HAP-1 (cell line): ENCODE measurements around the gene AIMP2.

Source experiments
- DNase-seq, 2 experiments: peaks; one replicate each; pipeline ENCODE4 v3.0.0-alpha.2; 2016 to 2020; ENCODE audit warnings: low spot score in 2 of 2
- H3K27me3 ChIP-seq: fragments of 250-450 bp; sonication (Bioruptor Pico); 2 replicates; pipeline ENCODE4 v1.5.1; 2020; ENCODE audit warnings: low read depth, mild to moderate bottlenecking, moderate library complexity
- H3K36me3 ChIP-seq: fragments of 250-450 bp; sonication (Bioruptor Pico); replicated peaks from 2 replicates; pipeline ENCODE4 v1.5.1; 2020; ENCODE audit warnings: mild to moderate bottlenecking
- H3K4me1 ChIP-seq: fragments of 250-450 bp; sonication (Bioruptor Pico); 2 replicates; pipeline ENCODE4 v1.5.1; 2020; ENCODE audit warnings: mild to moderate bottlenecking
- H3K4me3 ChIP-seq: fragments of 250-450 bp; sonication (Bioruptor Pico); 2 replicates; pipeline ENCODE4 v1.5.1; 2020; ENCODE audit warnings: mild to moderate bottlenecking, moderate library complexity
- H3K9me3 ChIP-seq: fragments of 250-450 bp; sonication (Bioruptor Pico); 2 replicates; pipeline ENCODE4 v1.5.1; 2020; ENCODE audit warnings: mild to moderate bottlenecking, moderate library complexity
- in situ Hi-C: fragments of 300-500 bp; cut with MboI; formaldehyde crosslinking; loops from 3 replicates; pipeline ENCODE4 v1.14.3; 2020; ENCODE audit warnings: low sequenced_read_pairs, inconsistent platforms, mixed read lengths

Gene AIMP2

DNA sequence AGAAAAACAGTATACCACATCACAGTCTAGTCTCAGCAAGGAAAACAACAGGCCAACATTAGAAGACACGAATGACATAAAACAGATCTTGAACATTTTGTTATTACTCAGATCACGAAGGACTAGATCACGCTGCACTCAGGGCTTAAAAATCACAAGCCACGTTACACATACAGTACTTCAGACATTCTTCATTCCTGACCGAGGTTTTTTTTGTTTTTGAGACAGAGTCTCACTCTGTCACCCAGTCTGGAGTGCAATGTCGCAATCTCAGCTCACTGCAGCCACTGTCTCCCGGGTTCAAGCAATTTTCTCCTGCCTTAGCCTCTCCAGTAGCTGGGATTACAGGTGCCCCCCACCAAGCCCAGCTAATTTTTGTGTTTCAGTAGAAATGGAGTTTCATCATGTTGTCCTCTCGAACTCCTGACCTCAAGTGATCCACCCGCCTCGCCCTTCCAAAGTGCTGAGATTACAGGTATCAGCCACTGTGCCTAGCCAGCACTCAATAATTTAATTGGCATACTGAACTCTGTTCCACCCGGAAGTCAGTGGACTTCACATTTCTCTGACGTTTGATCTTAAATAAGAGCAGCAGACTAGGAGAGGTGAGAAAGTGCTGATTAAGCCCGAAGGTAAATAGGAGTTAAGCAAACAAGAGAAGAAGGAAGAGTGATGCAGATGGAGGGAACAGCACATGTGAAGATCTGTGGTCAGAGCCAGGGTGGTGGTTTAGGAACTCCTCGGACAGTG, 3.5 kb downstream of the AIMP2 start:
- no peak for DNase-seq
- Histone ChIP-seq H3K4me3 (no peak overlapping the region), H3K27me3 (no peaks in the 10 kb centered on the region), H3K4me1 (peaks cover 20% of the 10 kb centered on the region), H3K9me3 (no peaks in the 10 kb centered on the region), H3K36me3 (peaks cover 49% of the 10 kb centered on the region)
- in situ Hi-C loops = no loop called here

- no peaks in the 10 kb centered on the region for H3K9me3 ChIP-seq
- DNase-seq = no peak
- H3K4me3 ChIP-seq = no peak overlapping the region
- in situ Hi-C loops = no loop called here
- H3K36me3 ChIP-seq = peaks cover 78% of the 10 kb centered on the region
- H3K27me3 ChIP-seq = no peaks in the 10 kb centered on the region
- H3K4me1 ChIP-seq = peaks cover 13% of the 10 kb centered on the region
These were observed 7.0 kb downstream of the AIMP2 start for GRCh38 chr7:6015917-6016652.

- Histone ChIP-seq H3K27me3 (no peaks in the 10 kb centered on the region), H3K4me1 (peaks cover 8% of the 10 kb centered on the region), H3K36me3 (peaks cover 77% of the 10 kb centered on the region), H3K9me3 (no peaks in the 10 kb centered on the region), H3K4me3 (no peak overlapping the region)
- in situ Hi-C loops = no loop called here
- DNase-seq = no peak
These were observed 7.5 kb downstream of the AIMP2 start for GRCh38 chr7:6016653-6016966.

DNA sequence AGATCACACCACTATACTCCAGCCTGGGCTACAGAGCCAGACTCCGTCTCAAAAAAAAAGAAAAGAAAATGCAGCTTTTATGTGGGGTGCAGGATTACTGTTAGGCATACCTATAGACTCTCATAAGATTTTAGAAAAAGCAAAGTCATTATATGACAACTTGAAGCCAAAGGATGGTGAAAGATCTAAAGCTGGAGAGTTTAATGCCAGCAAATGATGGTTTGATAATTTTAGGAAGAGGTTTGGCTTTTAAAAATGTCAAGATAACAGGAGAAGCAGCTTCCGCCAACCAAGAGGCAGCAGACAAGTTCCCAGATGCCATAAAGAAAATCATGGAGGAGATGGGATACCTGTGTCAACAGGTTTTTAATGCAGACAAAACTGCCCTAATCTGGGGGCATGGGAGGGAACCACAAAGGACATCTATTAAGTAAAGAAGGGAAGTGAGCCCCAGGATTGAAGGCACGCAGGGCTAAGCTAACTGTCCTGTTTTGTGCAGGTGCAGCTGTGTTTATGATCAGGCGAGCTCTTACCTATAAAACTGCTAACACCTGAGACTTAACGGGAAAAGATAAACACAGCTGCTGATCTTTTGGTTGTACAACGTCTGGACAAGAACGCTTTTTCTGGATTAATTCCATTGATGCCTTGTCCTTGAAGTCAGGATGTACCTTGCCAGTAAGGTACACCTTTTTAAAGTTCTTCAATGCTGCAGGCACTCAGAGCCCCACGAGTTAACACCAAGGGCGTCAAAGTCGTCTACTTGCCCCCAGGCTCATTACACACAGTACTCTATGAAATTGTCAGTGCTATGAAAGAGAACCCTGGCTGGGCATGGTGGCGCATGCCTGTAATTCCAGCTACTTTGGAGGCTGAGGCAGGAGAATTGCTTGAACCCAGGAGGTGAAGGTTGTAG, 11.6 kb downstream of the AIMP2 start:
- Histone ChIP-seq H3K9me3 (no peaks in the 10 kb centered on the region), H3K27me3 (no peaks in the 10 kb centered on the region), H3K4me3 (no peak overlapping the region), H3K4me1 (peaks cover 1% of the 10 kb centered on the region; the same call in 1 of the 2 replicates), H3K36me3 (peaks cover 97% of the 10 kb centered on the region)
- in situ Hi-C loops = no loop called here
- no peak for DNase-seq

- Histone ChIP-seq H3K36me3 (peaks cover 95% of the 10 kb centered on the region), H3K4me1 (no peaks in the 10 kb centered on the region), H3K27me3 (no peaks in the 10 kb centered on the region), H3K4me3 (no peak overlapping the region), H3K9me3 (no peaks in the 10 kb centered on the region)
- DNase-seq = no peak
- in situ Hi-C loops = no loop called here
These were observed 13.6 kb downstream of the AIMP2 start for GRCh38 chr7:6022707-6023106.

DNA sequence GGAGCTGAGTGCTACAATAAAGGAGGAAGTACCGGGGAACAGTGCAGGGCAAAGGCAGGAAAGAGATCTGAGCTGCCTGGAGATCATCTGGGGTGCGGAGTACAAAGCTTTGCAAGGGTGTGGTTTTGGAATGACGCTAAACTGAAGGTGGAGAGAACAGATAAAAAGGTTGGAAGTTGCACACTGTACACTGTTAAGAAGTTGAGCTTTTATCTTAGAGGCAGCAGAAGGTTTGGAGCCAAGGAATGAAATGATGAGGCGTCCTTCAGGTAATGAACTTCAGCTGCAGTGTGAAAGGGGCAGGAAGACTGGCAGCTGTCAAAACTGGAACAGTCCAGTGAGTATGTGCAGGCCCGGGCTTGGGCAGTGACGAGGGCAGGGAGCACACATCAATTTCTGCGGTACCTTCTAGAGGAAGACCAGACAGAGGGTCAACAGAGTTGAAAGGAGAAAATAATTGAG, 14.9 kb downstream of the AIMP2 start:
- Histone ChIP-seq H3K4me3 (no peak overlapping the region), H3K4me1 (no peaks in the 10 kb centered on the region), H3K36me3 (peaks cover 92% of the 10 kb centered on the region), H3K9me3 (no peaks in the 10 kb centered on the region), H3K27me3 (no peaks in the 10 kb centered on the region)
- no peak for DNase-seq
- in situ Hi-C loops = no loop called here

DNA sequence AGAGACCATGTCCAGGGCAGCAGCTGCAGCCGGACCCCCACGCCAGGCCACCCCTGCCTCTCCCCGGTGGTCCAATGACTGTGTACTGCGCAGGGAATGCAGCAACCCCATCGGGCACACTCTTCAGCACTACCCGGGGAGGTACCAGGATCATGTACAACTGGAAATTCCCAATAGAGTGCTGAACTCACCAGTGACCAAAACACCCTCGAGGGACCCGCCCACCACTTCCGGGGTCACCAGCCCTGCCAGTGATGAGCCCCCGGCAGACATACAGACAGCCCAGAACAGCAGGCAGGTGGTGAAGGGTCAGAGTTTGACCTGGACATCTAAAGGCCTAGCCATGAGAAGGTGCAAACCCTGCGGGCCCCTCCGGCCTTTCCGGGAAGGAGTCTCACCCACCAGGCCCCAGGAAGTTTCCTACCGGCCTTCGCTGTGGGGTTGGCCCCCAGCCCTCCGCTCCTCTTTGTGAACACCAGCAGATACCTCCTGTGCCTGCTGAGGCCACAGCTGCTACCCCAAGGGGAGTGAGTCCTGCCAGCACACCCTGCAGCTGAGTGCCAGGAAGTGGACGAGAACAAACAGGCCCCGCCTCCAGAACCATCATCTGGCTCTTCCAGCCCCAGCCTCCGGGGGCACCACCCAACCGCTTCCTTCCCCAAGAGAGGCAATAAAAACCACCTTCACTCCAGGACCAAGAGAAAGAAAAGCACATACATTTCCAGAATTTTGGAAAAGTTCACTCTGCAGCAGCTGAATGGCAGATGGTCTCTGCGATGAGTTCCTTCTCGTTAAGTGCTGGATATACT, 17.1 kb downstream of the AIMP2 start:
- H3K9me3 ChIP-seq = no peaks in the 10 kb centered on the region
- no peak overlapping the region for H3K4me3 ChIP-seq
- H3K27me3 ChIP-seq = no peaks in the 10 kb centered on the region
- H3K4me1 ChIP-seq = no peaks in the 10 kb centered on the region
- in situ Hi-C loops = no loop called here
- peak in 1 of 2 experiments; percentile 55 for DNase-seq
- H3K36me3 ChIP-seq = peaks cover 87% of the 10 kb centered on the region

DNA sequence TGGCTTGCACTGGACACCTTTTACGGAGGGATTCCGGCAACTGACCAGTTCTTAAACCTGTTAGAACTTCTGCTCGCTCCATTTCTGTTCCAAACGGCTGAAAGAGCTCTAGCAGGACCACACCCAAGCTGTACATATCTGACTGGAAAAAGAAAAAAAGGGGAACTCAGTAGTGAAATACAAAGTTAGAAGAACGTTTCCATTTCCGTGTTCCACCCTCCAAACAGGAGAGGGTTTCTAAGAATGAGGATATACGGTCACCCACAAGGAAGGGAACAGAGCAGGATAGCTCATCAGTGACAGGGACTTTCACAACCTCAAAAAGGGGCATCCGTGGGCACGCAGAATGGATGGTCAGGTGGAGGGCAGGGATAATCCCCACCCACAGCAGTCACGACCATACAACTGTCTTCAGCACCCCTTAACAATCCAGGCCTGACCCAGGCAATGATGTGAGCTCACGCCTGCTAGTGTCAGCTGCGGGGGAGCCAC, 17.8 kb downstream of the AIMP2 start:
- no peaks in the 10 kb centered on the region for H3K9me3 ChIP-seq
- peaks cover 85% of the 10 kb centered on the region for H3K36me3 ChIP-seq
- H3K4me1 ChIP-seq = no peaks in the 10 kb centered on the region
- in situ Hi-C loops = no loop called here
- DNase-seq = no peak
- no peaks in the 10 kb centered on the region for H3K27me3 ChIP-seq
- H3K4me3 ChIP-seq = no peak overlapping the region

DNA sequence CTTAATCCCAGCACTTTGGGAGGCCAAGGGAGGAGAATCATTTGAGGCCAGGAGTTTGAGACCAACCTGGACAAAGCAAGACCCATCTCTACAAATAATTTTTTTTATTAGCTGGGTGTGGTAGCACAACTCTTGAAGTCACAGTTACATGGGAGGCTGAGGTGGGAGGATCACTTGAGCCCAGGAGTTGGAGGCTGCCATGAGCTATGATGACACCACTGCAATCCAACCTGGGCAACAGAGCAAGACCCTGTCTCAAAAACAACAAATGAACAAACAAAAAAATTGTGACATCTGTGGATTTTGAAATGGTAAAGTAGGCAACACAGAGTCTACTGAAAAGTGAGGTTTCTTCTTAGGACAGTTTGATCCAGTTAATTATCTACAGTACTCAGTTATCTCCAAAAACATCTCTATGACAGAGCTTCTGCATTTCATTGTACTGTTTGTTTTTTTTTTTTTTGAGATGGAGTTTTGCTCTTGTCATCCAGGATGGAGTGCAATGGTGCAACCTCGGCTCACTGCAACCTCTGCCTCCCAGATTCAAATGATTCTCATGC, 18.8 kb downstream of the AIMP2 start:
- no peak for DNase-seq
- Histone ChIP-seq H3K4me3 (no peak overlapping the region), H3K4me1 (no peaks in the 10 kb centered on the region), H3K36me3 (peaks cover 82% of the 10 kb centered on the region), H3K27me3 (no peaks in the 10 kb centered on the region), H3K9me3 (no peaks in the 10 kb centered on the region)
- in situ Hi-C loops = no loop called here

GRCh38 chr7:6028563-6028962, 19.5 kb downstream of the AIMP2 start:
- no peaks in the 10 kb centered on the region for H3K9me3 ChIP-seq

GRCh38 chr7:6030988-6031387, 21.9 kb downstream of the AIMP2 start, which contains the start of gene ANKRD61:
Gene ANKRD61 (plus strand): TSS chr7:6031376. CDS start chr7:6031376, 0 bp downstream.
- in situ Hi-C loops = no loop called here
- H3K27me3 ChIP-seq = no peaks in the 10 kb centered on the region
- no peak for DNase-seq
- H3K9me3 ChIP-seq = no peaks in the 10 kb centered on the region
- no peak within 1 kb of the TSS for H3K4me3 ChIP-seq
- peaks cover 84% of the 10 kb centered on the region for H3K36me3 ChIP-seq
- H3K4me1 ChIP-seq = no peaks in the 10 kb centered on the region

More at GRCh38 chr7:6028563-6028962, 19.5 kb downstream of the AIMP2 start:
- no peaks in the 10 kb centered on the region for H3K4me1 ChIP-seq
- no peak overlapping the region for H3K4me3 ChIP-seq
- in situ Hi-C loops = no loop called here
- H3K36me3 ChIP-seq = peaks cover 82% of the 10 kb centered on the region
- no peaks in the 10 kb centered on the region for H3K27me3 ChIP-seq
- DNase-seq = no peak

- peaks cover 83% of the 10 kb centered on the region for H3K36me3 ChIP-seq
- in situ Hi-C loops = no loop called here
These were observed 22.5 kb downstream of the AIMP2 start for GRCh38 chr7:6031567-6031966.

GRCh38 chr7:6032167-6032566, 23.1 kb downstream of the AIMP2 start:
- DNase-seq = no peak
- Histone ChIP-seq H3K4me1 (no peaks in the 10 kb centered on the region), H3K4me3 (no peak overlapping the region), H3K36me3 (peaks cover 83% of the 10 kb centered on the region), H3K9me3 (no peaks in the 10 kb centered on the region), H3K27me3 (no peaks in the 10 kb centered on the region)
- in situ Hi-C loops = no loop called here

More at GRCh38 chr7:6031567-6031966, 22.5 kb downstream of the AIMP2 start:
- no peak for DNase-seq
- no peaks in the 10 kb centered on the region for H3K4me1 ChIP-seq
- no peak overlapping the region for H3K4me3 ChIP-seq
- H3K9me3 ChIP-seq = no peaks in the 10 kb centered on the region
- no peaks in the 10 kb centered on the region for H3K27me3 ChIP-seq
